ENCODE measurements around the gene PDE2A. TPM values are rescaled to one million over a fixed set of nuclear protein-coding genes. Genes with fewer than 3 reads are reported as not detected.
"Not testable (repeated sequence)": the region's sequence is repeated elsewhere in the genome, so short reads cannot be mapped to it uniquely, and the experiment has no call there.

The PDE2A gene
- total RNA-seq, 1 experiment from 2014 or later, result 0.24 TPM

DNA sequence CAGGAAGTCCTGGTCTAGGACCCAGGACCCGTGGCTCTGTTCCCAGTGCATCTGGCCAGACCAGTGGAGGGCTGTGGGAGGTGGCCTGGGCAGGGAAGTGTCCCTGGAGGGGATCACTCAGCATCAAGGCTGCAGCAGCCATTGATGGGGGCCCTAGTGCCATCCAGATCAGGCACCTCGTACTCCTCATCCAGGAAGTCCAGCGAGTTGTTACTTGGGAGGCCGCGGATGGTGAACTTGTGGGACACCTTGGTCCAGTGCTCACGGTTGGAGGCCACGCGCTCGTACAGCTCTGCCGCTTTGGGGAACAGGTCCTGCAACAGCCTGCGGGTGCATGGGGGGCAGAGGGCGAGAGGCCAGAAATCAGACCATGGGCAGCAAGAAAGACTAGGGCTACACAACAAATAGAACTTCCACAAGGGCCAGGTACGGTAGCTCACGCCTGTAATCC is 96.9 kb downstream of the PDE2A start:
- no peaks in the 10 kb centered on the region for H3K9me3 ChIP-seq (replicated peaks)
- DNase-seq, result no peak
- no peaks in the 10 kb centered on the region for H3K36me3 ChIP-seq
- no peaks in the 10 kb centered on the region for H3K27me3 ChIP-seq
- no peak overlapping the region for H3K4me3 ChIP-seq
- H3K4me1 ChIP-seq, result peaks cover 3% of the 10 kb centered on the region; the same call in 1 of the 2 replicates
- H3K27ac ChIP-seq, result no peak overlapping the region

DNA sequence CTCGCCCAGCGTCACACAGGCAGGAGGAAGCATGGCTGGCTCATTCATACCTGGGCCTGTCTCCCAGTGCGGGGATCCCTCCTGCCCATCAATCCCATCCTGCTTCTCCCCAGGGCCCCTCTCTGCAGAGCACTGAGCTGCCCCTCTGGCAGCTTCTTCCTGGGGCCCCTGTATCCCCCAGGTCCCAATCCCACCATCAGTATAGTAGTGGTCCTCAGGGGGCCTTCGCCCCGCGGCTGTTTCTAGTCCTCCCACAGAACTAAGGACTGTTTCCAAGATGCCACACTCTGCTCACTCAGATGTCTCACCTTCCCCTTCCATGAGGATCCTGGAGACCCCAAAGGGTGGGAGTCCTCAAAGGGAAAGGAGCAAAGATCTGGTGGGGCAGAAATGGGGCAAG is 97.6 kb downstream of the PDE2A start:
- H3K9me3 ChIP-seq (replicated peaks), result no peaks in the 10 kb centered on the region
- H3K4me3 ChIP-seq, result no peak overlapping the region
- DNase-seq, result no peak
- no peak overlapping the region for H3K27ac ChIP-seq
- no peaks in the 10 kb centered on the region for H3K27me3 ChIP-seq
- no peaks in the 10 kb centered on the region for H3K36me3 ChIP-seq
- peaks cover 3% of the 10 kb centered on the region; the same call in 1 of the 2 replicates for H3K4me1 ChIP-seq

DNA sequence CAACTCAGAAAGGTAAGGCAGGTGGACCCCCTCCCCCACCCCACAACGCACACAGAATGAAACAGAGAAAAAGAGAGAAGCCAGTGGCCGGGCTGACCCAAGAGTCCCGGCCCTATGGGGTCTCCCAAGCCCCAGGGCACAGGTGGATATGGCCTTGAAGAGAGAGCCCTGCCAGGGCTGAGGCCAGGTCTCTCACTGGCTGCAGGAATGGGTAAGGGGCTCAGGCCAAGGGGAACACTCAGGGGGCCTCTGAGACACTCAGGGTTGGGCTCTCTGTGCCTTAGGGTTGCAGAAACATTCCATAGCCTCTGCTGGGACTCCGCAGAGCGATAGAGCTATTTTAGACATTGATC is 98.0 kb downstream of the PDE2A start:
- no peak for DNase-seq
- no peaks in the 10 kb centered on the region for H3K9me3 ChIP-seq (replicated peaks)
- peaks cover 3% of the 10 kb centered on the region; the same call in 1 of the 2 replicates for H3K4me1 ChIP-seq
- no peak overlapping the region for H3K4me3 ChIP-seq
- H3K36me3 ChIP-seq, result no peaks in the 10 kb centered on the region
- H3K27ac ChIP-seq, result no peak overlapping the region
- no peaks in the 10 kb centered on the region for H3K27me3 ChIP-seq

DNA sequence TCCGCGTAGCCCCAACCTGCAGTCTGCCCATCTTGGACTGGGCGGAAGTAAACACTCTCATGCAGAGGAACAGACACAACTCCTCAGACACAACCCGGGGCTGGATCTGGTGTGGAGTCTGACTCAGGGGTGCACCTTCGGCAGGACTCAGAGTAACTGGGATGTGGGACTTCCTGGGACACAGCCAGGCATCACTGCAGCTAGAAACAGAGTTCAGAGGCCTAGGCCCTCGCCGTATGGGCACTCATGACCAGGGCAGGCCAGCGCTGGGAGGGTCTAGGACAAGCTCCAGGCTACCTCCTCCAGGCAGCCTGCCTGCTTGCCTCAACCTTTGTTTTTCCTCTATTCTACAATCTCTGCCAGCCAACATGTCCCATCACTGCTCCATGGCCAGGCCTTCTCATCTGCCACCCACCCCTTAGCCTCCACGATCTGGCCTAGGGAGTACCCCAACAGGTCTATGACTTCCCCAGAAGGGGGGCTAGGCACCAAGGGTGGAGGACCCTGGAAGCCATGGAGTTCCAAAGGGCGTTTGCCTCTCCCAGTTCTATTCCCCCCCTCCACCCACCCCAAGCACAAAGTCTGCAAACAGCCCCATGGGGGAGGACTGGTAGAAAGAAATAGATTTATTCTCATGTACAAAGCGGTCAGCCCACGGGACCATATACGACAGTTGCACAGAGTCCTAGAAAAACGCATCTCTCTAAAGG is 98.5 kb downstream of the PDE2A start:
- Histone ChIP-seq H3K27ac (no peak overlapping the region), H3K4me1 (peaks cover 3% of the 10 kb centered on the region; the same call in 1 of the 2 replicates), H3K4me3 (no peak overlapping the region), H3K9me3 (replicated peaks) (no peaks in the 10 kb centered on the region), H3K27me3 (no peaks in the 10 kb centered on the region), H3K36me3 (no peaks in the 10 kb centered on the region)
- no peak for DNase-seq

DNA sequence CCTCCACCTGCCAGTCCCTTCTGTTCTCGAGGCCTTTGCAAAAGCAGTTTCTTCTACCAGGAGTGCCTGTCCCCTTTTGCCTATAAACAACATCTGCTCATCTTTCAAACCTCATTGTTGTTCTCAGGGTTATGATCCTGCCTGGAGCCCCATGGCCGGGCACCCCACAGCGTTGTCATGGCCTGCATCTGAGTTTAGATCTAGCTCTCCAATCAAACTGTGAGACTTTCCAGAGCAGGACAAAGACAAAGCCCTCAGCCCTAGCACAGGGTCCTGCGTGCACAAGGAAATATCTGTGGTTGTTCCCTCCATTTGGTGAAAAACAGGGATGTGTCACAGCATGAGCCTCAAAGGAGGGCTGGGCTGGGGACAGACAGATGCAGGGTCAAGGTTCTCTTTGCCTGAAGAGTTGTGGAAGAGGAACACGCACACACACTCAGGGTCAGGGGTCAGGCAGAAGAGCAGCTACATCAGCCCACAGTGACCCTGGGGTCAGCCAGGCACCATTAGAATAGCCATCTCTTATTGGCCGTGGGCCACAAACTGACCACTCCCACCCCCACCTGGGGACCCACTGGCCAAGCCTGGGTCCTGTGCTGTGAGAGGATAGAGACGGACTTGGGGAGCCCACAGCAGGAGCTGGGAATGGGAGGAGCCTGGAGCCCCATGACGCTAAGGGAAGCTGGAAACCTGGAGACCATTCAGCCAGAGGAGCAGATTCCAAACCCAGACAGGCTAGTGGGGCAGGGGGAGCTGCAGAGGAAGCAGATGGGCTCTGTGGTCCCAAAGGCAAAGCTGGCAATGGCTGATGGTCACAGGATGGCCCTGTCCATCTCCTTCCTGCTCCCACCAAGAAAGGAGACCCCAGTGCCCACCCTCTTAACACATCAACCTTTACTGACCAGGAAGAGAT is 99.4 kb downstream of the PDE2A start:
- DNase-seq, result no peak
- H3K4me1 ChIP-seq, result peaks cover 6% of the 10 kb centered on the region
- no peaks in the 10 kb centered on the region for H3K27me3 ChIP-seq

DNA sequence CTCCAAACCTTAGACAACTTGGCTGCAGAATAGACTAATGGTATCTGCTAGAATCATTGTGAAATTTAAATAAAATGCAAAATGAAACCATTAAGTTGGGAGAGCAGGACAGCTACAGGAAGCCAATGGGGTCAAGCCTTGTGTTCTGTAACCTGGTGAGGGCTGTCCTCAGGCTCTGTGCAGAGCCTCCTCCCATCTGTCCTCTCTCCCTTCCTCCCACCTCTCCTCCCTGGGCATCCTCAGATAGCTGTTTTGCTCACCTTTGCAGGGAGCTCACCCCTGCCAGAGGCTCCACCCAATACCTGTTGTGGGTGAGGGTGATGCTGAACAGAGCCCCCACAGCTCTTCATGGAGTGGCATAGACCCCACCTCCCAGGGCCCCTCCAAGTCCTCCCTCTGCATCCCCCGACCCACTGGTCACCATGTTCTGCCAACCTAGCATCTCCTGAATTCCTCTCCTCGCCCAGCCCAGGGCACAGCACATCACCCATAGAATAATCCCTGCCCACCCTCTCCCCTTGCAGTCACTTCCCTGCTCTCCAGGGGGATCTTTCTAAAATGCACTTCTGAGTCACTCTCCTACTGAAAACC is 100.3 kb downstream of the PDE2A start:
- peaks cover 6% of the 10 kb centered on the region for H3K4me1 ChIP-seq
- no peak for DNase-seq
- H3K36me3 ChIP-seq, result no peaks in the 10 kb centered on the region
- H3K27me3 ChIP-seq, result no peaks in the 10 kb centered on the region
- no peak overlapping the region for H3K4me3 ChIP-seq
- no peaks in the 10 kb centered on the region for H3K9me3 ChIP-seq (replicated peaks)
- no peak overlapping the region for H3K27ac ChIP-seq

More for the DNA sequence above, 99.4 kb downstream of the PDE2A start:
- Histone ChIP-seq H3K36me3 (no peaks in the 10 kb centered on the region), H3K4me3 (no peak overlapping the region), H3K27ac (no peak overlapping the region), H3K9me3 (replicated peaks) (no peaks in the 10 kb centered on the region)

DNA sequence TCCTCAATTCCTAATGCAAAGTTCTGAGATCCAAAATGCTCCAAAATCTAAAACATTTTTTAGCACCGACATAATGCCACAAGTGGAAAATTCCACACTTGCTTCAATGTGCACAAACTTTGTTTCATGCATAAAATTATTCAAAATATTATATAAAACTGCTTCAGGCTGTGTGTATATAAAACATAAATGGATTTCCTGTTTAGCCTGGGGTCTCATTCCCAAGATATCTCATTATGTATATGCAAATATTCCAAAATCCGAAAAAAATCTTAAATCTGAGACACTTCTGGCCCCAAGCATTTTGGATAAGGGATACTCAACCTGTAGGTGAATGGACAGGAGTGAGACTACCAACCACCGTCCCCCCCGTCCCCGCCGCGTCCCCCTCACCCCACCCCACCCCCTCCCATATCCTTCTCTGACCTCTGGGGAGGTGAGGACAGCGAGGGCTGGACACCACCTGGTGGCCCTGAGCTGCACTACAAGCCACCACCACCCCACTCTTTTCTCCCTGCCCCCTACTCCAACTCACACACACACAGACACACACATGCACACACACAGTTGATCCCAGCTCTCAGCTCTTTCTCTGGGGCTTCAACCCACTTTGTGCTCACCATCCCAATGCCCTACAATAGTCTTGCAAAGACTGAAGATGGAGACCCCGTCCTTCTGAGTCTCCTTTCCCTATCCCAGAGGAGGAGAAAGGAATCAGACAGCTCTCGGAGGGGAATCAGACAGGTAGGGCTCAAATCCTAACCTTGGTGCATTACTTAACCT is 101.0 kb downstream of the PDE2A start:
- Histone ChIP-seq H3K36me3 (no peaks in the 10 kb centered on the region), H3K4me1 (peaks cover 6% of the 10 kb centered on the region), H3K4me3 (no peak overlapping the region), H3K27ac (no peak overlapping the region), H3K27me3 (no peaks in the 10 kb centered on the region), H3K9me3 (replicated peaks) (no peaks in the 10 kb centered on the region)
- peak; percentile 54 to 75 for DNase-seq

DNA sequence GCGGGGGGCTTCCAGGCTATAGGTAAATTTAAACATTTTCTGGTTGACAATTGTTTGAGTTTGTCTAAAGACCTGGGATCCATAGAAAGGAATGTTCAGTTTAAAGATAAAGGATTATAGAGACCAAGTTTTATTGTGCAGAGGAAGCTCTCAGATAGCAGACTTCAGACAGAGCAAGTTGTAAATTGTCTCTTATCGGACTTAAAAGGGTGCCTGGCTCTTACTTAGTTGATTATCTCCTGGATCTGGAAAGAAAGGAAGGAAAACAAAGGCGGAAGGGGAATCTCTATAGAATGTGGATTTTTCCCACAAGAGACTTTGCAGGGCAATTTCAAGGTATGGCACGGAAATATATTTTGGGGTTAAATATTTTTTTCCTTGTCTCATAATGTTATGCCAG is 101.7 kb downstream of the PDE2A start:
- not testable (repeated sequence) for H3K4me1 ChIP-seq; H3K36me3 ChIP-seq; H3K9me3 ChIP-seq (replicated peaks); DNase-seq; H3K27me3 ChIP-seq; H3K4me3 ChIP-seq; H3K27ac ChIP-seq

DNA sequence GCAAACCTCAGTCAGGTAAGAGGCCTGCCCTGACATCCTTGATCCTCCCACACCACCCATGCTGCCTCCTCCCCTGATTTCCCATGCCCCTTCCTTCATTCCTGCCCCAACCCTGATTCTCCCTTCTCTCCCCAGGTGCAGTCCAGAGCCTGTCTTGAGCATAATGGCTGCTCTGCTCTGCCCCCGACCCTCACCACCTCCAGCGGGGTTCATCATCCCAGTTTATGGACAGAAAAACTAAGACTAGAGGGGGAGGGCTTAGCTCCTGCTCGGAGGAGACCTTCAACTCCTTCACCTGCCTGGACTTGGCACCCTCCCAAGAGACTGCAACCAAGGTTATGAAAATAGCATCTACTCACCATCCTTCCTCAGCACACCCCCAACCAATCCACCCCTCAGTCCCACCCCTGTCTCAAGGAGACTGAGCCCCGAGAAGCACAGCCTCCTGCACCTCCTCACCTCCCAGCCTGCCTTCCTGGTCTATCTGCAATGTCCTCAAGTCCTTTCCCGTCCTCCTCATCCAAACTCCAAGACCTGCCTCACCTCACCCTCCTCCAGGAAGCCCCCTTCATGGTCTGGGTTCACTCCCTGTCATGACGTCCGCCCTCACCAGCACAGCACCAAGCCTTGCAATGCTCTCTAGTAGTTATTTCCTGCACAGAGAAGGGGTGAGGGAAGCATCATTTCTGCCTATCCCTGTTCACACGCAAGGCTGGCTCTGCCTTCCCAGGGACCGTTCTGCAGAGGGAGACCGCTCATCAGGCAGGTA is 103.1 kb downstream of the PDE2A start:
- DNase-seq, result no peak
- Histone ChIP-seq H3K27ac (no peak overlapping the region), H3K4me3 (no peak overlapping the region), H3K27me3 (no peaks in the 10 kb centered on the region), H3K36me3 (no peaks in the 10 kb centered on the region), H3K4me1 (peaks cover 6% of the 10 kb centered on the region), H3K9me3 (replicated peaks) (no peaks in the 10 kb centered on the region)

DNA sequence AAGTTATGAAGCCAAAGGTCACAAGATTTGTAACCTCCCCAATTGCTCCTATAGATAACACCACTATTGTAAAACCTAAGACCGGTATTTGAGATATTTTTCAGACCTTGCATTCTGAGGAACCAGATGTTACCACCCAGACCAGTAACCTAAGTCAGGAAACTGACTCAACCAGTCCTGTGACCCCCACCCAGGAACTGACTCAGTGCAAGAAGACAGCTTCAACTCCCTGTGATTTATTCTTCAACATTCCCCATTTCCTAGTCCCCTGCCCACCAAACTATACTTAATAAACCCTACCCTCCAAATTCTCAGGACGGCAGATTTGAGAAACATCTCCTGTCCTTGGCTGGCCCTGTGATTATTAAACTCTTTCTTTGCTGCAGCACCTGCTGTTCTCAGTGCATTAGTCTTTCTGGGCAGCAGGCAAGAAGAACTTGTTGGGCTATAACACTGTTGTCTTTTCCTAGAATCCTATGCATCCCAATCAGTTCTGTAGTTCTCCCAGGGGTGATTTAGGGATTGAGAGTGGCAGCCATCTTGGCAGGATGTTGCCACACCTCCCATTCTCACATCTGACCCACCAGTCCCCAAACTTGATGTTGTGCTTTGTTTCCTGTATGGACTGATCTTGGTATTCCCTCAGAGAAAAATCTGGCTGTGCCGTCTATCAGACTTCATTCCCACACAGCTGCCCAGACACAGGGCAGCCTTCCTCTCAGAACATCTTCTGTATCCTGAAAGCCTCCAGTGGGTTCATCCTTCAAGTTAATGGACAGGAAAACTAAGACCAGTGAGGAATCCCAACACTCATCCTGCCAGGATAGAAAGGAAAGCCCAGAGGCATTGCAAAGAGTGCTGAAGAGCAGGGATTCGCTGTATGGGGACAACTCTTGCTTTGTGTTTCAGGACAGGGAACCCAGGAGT is 104.0 kb downstream of the PDE2A start:
- Histone ChIP-seq H3K4me1 (peaks cover 6% of the 10 kb centered on the region), H3K36me3 (no peaks in the 10 kb centered on the region), H3K27me3 (no peaks in the 10 kb centered on the region), H3K4me3 (no peak overlapping the region), H3K27ac (no peak overlapping the region), H3K9me3 (replicated peaks) (no peaks in the 10 kb centered on the region)
- no peak for DNase-seq

DNA sequence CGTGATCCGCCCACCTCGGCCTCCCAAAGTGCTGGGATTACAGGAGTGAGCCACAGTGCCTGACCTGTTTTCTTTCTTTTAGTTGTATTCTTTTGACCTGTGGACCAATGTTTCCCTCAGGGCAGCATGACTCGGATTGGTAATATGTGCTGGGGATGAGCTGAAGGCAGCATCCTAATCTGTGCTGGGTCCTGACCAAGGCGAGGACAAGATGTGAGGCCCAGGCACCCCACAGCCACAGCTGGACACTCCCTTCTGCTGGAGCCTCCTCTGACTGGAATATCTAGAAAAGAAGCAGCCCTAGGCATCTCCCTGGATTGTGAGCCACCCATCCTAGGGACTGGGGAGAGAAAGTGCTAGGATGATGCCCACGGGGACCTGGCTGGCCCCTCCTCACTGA is 105.4 kb downstream of the PDE2A start:
- no peak overlapping the region for H3K4me3 ChIP-seq
- no peak overlapping the region for H3K27ac ChIP-seq
- H3K27me3 ChIP-seq, result no peaks in the 10 kb centered on the region
- no peak for DNase-seq
- no peaks in the 10 kb centered on the region for H3K36me3 ChIP-seq
- H3K9me3 ChIP-seq (replicated peaks), result no peaks in the 10 kb centered on the region
- peaks cover 6% of the 10 kb centered on the region for H3K4me1 ChIP-seq

DNA sequence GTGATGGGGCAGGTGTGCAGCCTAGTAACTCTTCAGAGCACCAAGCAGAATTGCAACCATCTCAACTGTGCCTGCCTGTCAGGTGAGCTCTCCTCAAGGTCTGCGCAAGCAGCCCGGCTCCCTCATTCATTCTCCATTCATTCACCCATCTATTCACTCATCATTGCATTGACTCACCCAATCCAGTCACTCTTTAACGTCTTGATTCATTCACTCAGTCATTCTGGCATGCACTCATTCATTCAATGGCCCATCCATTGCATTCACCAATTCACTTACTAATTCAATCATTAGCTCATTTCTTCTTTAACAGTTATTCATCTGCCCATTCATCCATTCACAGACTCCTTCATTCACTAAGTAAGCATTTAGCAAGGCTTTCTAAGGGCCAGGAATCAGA is 111.8 kb downstream of the PDE2A start:
- DNase-seq, result no peak
- Histone ChIP-seq H3K4me1 (no peaks in the 10 kb centered on the region), H3K4me3 (no peak overlapping the region), H3K27me3 (no peaks in the 10 kb centered on the region), H3K36me3 (no peaks in the 10 kb centered on the region), H3K9me3 (replicated peaks) (no peaks in the 10 kb centered on the region), H3K27ac (no peak overlapping the region)

DNA sequence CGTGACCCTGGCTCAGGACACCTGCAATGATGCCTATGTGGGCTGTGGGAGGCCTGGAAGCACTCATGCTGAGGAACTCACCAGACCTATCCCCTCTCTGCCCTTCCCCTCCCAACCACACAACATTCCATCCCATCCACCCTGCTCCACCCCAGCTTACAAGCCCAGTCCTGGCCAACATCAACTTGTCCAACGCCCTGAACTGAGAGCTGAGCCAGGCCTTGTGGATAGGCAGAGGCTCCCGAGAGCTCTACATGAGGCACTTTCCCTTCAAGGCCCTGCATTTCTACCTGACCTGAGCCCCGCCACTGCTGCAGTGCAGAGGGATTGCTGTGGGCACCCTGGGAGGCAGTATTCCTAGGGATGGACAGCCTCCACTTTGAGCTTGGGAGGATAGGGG is 112.4 kb downstream of the PDE2A start:
- Histone ChIP-seq H3K4me1 (no peaks in the 10 kb centered on the region), H3K36me3 (no peaks in the 10 kb centered on the region), H3K9me3 (replicated peaks) (no peaks in the 10 kb centered on the region), H3K27ac (no peak overlapping the region), H3K27me3 (no peaks in the 10 kb centered on the region), H3K4me3 (no peak overlapping the region)
- DNase-seq, result no peak

Measured in SJCRH30 (cell line).